ENCODE measurements around the gene OR10G4. TPM values are rescaled to one million over a fixed set of nuclear protein-coding genes. Genes with fewer than 3 reads are reported as not detected.

The OR10G4 gene
- total and polyA plus RNA-seq, 8 donors: not detected

DNA sequence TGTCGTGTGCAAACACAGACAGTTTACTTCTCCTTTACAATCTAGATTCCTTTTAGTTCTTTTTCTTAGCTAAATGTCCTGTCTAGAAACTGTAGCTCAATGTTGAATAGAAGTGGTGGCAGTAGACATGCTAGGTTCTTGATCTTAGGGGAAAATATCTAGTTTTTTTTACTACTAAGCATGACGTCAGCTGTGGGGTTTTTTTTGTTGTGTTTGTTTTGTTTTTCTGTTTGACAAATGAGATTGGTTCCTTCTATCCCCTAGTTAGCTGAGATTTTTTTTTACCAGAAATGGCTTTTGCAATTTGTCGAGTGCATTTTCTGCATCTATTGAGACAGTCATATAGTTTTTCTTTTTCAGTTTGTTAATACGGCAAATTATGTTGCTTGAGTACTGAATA is 30.6 kb downstream of the OR10G4 start:
- Histone ChIP-seq H3K9me3 (no peaks in the 10 kb centered on the region), H3K27ac (no peak overlapping the region), H3K4me1 (no peaks in the 10 kb centered on the region), H3K36me3 (no peaks in the 10 kb centered on the region), H3K4me3 (no peak overlapping the region), H3K27me3 (no peaks in the 10 kb centered on the region)
- TF ChIP-seq, protein P1, sequence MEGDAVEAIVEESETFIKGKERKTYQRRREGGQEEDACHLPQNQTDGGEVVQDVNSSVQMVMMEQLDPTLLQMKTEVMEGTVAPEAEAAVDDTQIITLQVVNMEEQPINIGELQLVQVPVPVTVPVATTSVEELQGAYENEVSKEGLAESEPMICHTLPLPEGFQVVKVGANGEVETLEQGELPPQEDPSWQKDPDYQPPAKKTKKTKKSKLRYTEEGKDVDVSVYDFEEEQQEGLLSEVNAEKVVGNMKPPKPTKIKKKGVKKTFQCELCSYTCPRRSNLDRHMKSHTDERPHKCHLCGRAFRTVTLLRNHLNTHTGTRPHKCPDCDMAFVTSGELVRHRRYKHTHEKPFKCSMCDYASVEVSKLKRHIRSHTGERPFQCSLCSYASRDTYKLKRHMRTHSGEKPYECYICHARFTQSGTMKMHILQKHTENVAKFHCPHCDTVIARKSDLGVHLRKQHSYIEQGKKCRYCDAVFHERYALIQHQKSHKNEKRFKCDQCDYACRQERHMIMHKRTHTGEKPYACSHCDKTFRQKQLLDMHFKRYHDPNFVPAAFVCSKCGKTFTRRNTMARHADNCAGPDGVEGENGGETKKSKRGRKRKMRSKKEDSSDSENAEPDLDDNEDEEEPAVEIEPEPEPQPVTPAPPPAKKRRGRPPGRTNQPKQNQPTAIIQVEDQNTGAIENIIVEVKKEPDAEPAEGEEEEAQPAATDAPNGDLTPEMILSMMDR (IDR thresholded peaks at IDR 0.05): no peak
- ATAC-seq (no peak), DNase-seq (no peak)
- intact Hi-C loops (cut with DNase I): no loop called here

GRCh38 chr11:124050748-124051147 is 38.0 kb downstream of the OR10G4 start:
- Histone ChIP-seq H3K4me1 (no peaks in the 10 kb centered on the region), H3K27ac (no peak overlapping the region), H3K36me3 (no peaks in the 10 kb centered on the region), H3K4me3 (no peak overlapping the region), H3K9me3 (no peaks in the 10 kb centered on the region), H3K27me3 (no peaks in the 10 kb centered on the region)
- no peak for DNase-seq
- intact Hi-C loops (cut with DNase I): no loop called here
- ATAC-seq: no peak
- TF ChIP-seq, protein P1 (IDR thresholded peaks at IDR 0.05): no peak

DNA sequence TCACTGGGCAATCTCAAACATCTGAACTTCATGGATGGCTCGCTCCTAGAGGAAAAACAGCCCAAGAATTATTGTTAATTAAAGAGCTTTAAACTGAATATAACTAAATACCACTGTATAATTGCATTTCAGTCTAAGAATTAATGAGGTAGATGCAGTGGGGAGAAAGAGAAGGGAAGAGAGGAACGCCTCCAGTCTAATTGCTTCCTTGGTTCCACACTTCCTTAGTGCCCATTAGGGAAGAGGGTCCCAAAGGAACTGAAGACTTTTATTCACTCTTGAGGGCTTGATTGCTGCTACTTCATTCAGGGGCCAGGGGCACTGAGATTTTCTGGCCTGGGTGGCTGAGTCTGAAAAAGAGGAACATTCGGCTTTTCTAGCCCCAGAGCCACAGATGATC is 40.2 kb downstream of the OR10G4 start:
- no peak for DNase-seq
- Histone ChIP-seq H3K4me3 (no peak overlapping the region), H3K36me3 (no peaks in the 10 kb centered on the region), H3K9me3 (no peaks in the 10 kb centered on the region), H3K27me3 (no peaks in the 10 kb centered on the region), H3K4me1 (no peaks in the 10 kb centered on the region), H3K27ac (no peak overlapping the region)
- TF ChIP-seq, protein P1 (IDR thresholded peaks at IDR 0.05): no peak
- ATAC-seq: no peak
- intact Hi-C loops (cut with DNase I): no loop called here

Other genes starting within 250 kb of the OR10G4 start
- gene OR6M1, start 206.6 kb upstream of the OR10G4 start, total RNA-seq: not detected
- not detected for gene OR6M1, start 206.6 kb upstream of the OR10G4 start, polyA plus RNA-seq (ENCODE audit: insufficient read length in 6 of 6)
- gene TMEM225, start 127.3 kb upstream of the OR10G4 start, total RNA-seq: not detected
- not detected for gene TMEM225, start 127.3 kb upstream of the OR10G4 start, polyA plus RNA-seq (ENCODE audit: insufficient read length in 6 of 6)
- gene OR8D4, start 110.8 kb upstream of the OR10G4 start, total RNA-seq: not detected
- under 1 TPM in 2 of 6 donors, not detected in 4; 0.06 to 0.07 TPM for gene OR8D4, start 110.8 kb upstream of the OR10G4 start, polyA plus RNA-seq (ENCODE audit: insufficient read length in 6 of 6)
- not detected for gene OR4D5, start 73.4 kb upstream of the OR10G4 start, total RNA-seq
- gene OR4D5, start 73.4 kb upstream of the OR10G4 start, polyA plus RNA-seq (ENCODE audit: insufficient read length in 6 of 6): not detected
- gene OR6T1, start 69.2 kb upstream of the OR10G4 start, total RNA-seq: not detected
- not detected for gene OR6T1, start 69.2 kb upstream of the OR10G4 start, polyA plus RNA-seq (ENCODE audit: insufficient read length in 6 of 6)
- gene OR10S1, start 35.2 kb upstream of the OR10G4 start, total RNA-seq: not detected
- gene OR10S1, start 35.2 kb upstream of the OR10G4 start, polyA plus RNA-seq (ENCODE audit: insufficient read length in 6 of 6): not detected
- not detected for gene OR10G6, start 17.8 kb upstream of the OR10G4 start, total RNA-seq
- gene OR10G6, start 17.8 kb upstream of the OR10G4 start, polyA plus RNA-seq (ENCODE audit: insufficient read length in 6 of 6): not detected
- gene OR10G9, start 10.0 kb downstream of the OR10G4 start, total RNA-seq: not detected
- not detected for gene OR10G9, start 10.0 kb downstream of the OR10G4 start, polyA plus RNA-seq (ENCODE audit: insufficient read length in 6 of 6)
- gene OR10G8, start 13.8 kb downstream of the OR10G4 start, total RNA-seq: not detected
- not detected for gene OR10G8, start 13.8 kb downstream of the OR10G4 start, polyA plus RNA-seq (ENCODE audit: insufficient read length in 6 of 6)
- not detected for gene OR10G7, start 28.3 kb downstream of the OR10G4 start, total RNA-seq
- gene OR10G7, start 28.3 kb downstream of the OR10G4 start, polyA plus RNA-seq (ENCODE audit: insufficient read length in 6 of 6): not detected
- 10 to 100 TPM; 33.7 to 43.5 TPM for gene VWA5A, start 102.5 kb downstream of the OR10G4 start, total RNA-seq
- gene VWA5A, start 102.5 kb downstream of the OR10G4 start, polyA plus RNA-seq (ENCODE audit: insufficient read length in 6 of 6): 10 to 100 TPM; 13.7 to 18.1 (median 16.5) TPM
- not detected for gene OR10D3, start 170.3 kb downstream of the OR10G4 start, total RNA-seq
- gene OR10D3, start 170.3 kb downstream of the OR10G4 start, polyA plus RNA-seq (ENCODE audit: insufficient read length in 6 of 6): not detected
- not detected for gene OR8G1, start 228.1 kb downstream of the OR10G4 start, total RNA-seq
- under 1 TPM in 1 of 6 donors, not detected in 5; 0.04 TPM for gene OR8G1, start 228.1 kb downstream of the OR10G4 start, polyA plus RNA-seq (ENCODE audit: insufficient read length in 6 of 6)
- not detected for gene OR8G5, start 243.4 kb downstream of the OR10G4 start, total RNA-seq
- gene OR8G5, start 243.4 kb downstream of the OR10G4 start, polyA plus RNA-seq (ENCODE audit: insufficient read length in 6 of 6): not detected

Data from left lung (tissue), 10 donors.